Activated CD4-positive, alpha-beta T cell treated with anti-CD3 and anti-CD28 coated beads, Interleukin-2, amount 10 ng/mL, durations not matched to agents 24 days and 14 days (primary cell): ENCODE measurements around the gene MEI4. TPM values are rescaled to one million over a fixed set of nuclear protein-coding genes. Genes with fewer than 3 reads are reported as not detected.
"Not testable (repeated sequence)": the region's sequence is repeated elsewhere in the genome, so short reads cannot be mapped to it uniquely, and the experiment has no call there.

ENCODE experiments used
- DNase-seq: peaks from one replicate; pipeline ENCODE4 v3.0.0; 2022
- H3K27ac Mint-ChIP-seq: one replicate; pipeline ENCODE4 v1.8.0; 2022; ENCODE audit warnings: mild to moderate bottlenecking, mixed read lengths
- H3K27me3 Mint-ChIP-seq: one replicate; pipeline ENCODE4 v1.8.0; 2022; ENCODE audit warnings: mixed read lengths
- H3K36me3 Mint-ChIP-seq: one replicate; pipeline ENCODE4 v1.8.0; 2022; ENCODE audit warnings: low read depth, mild to moderate bottlenecking, mixed read lengths
- H3K4me1 Mint-ChIP-seq: one replicate; pipeline ENCODE4 v1.8.0; 2021; ENCODE audit warnings: mixed read lengths
- H3K4me3 Mint-ChIP-seq: one replicate; pipeline ENCODE4 v1.8.0; 2022; ENCODE audit warnings: mild to moderate bottlenecking, moderate library complexity, mixed read lengths
- H3K9me3 Mint-ChIP-seq: one replicate; pipeline ENCODE4 v1.8.0; 2021; ENCODE audit warnings: mixed read lengths
- intact Hi-C: fragments of 100-400 bp; cut with micrococcal nuclease; formaldehyde crosslinking; loops from one replicate; pipeline ENCODE4 v1.15.1; 2023
- total RNA-seq: library from RNA; stranded (reverse); gene quantifications from 2 replicates; pipeline ENCODE4 v1.2.3, GENCODE V29; 2022

MEI4 gene
- total RNA-seq, 1 donor from 2014 or later = not detected

DNA sequence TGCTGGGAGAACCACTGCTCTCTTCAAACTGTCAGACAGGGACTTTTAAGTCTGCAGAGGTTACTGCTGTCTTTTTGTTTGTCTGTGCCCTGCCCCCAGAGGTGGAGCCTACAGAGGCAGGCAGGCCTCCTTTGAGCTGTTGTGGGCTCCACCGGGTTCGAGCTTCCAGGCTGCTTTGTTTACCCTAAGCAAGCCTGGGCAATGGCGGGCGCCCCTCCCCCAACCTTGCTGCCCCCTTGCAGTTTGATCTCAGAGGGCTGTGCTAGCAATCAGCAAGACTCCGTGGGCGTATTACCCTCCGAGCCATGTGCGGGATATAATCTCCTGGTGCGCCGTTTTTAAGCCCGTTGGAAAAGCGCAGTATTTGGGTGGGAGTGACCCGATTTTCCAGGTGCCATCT lies 83.2 kb downstream of the MEI4 start:
- H3K36me3 Mint-ChIP-seq, H3K9me3 Mint-ChIP-seq, H3K27me3 Mint-ChIP-seq, DNase-seq, H3K4me1 Mint-ChIP-seq, H3K4me3 Mint-ChIP-seq, H3K27ac Mint-ChIP-seq, intact Hi-C loops: not testable (repeated sequence)

DNA sequence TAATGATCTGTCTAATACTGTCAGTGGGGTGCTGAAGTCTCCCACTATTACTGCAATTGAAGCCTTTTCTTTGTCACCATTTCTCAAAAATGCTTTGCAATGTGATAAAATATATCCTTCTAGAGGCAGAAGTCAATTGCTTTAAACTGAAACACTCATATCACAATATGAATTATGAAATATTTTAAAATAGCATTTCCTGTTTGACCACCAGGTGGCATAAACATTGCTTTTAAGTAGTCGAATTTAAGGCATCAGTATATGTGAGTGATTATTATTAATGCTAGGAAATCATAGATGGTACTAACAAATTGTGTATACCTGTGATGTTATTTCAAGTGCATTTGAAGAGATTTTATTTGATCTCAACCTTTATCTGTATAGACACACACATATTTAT lies 87.5 kb downstream of the MEI4 start:
- intact Hi-C loops = no loop called here
- H3K36me3 Mint-ChIP-seq = no peaks in the 10 kb centered on the region

DNA sequence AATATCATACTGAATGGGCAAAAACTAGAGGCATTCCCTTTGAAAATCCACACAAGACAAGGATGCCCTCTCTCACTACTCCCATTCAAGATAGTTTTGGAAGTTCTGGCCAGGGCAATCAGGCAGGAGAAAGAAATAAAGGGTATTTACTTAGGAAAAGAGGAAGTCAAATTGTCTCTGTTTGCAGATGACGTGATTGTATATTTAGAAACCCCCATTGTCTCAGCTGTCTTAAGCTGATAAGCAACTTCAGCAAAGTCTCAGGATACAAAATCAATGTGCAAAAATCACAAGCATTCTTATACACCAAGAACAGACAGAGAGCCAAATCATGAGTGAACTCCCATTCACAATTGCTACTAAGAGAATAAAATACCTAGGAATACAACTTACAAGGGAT lies 99.3 kb downstream of the MEI4 start:
- DNase-seq, intact Hi-C loops, H3K36me3 Mint-ChIP-seq, H3K27me3 Mint-ChIP-seq, H3K4me3 Mint-ChIP-seq, H3K27ac Mint-ChIP-seq, H3K9me3 Mint-ChIP-seq, H3K4me1 Mint-ChIP-seq: not testable (repeated sequence)

More for the DNA sequence above, 87.5 kb downstream of the MEI4 start:
- no peak for DNase-seq
- Mint-ChIP-seq H3K27ac (no peak overlapping the region), H3K27me3 (no peaks in the 10 kb centered on the region), H3K4me1 (no peaks in the 10 kb centered on the region), H3K4me3 (no peak overlapping the region), H3K9me3 (no peaks in the 10 kb centered on the region)

- no peaks in the 10 kb centered on the region for H3K36me3 Mint-ChIP-seq
- H3K4me1 Mint-ChIP-seq = no peaks in the 10 kb centered on the region
- no peaks in the 10 kb centered on the region for H3K9me3 Mint-ChIP-seq
- no peak overlapping the region for H3K4me3 Mint-ChIP-seq
- H3K27ac Mint-ChIP-seq = no peak overlapping the region
- intact Hi-C loops = no loop called here
- no peak for DNase-seq
- H3K27me3 Mint-ChIP-seq = no peaks in the 10 kb centered on the region
These were observed 109.5 kb downstream of the MEI4 start for GRCh38 chr6:77762386-77762785.

- Mint-ChIP-seq H3K27me3 (no peaks in the 10 kb centered on the region), H3K27ac (no peak overlapping the region), H3K4me3 (no peak overlapping the region), H3K36me3 (no peaks in the 10 kb centered on the region), H3K9me3 (no peaks in the 10 kb centered on the region), H3K4me1 (no peaks in the 10 kb centered on the region)
- intact Hi-C loops = no loop called here
- no peak for DNase-seq
These were observed 110.3 kb downstream of the MEI4 start for GRCh38 chr6:77763124-77763523.

- Mint-ChIP-seq H3K4me3 (no peak overlapping the region), H3K9me3 (no peaks in the 10 kb centered on the region), H3K4me1 (no peaks in the 10 kb centered on the region), H3K27ac (no peak overlapping the region), H3K36me3 (no peaks in the 10 kb centered on the region), H3K27me3 (no peaks in the 10 kb centered on the region)
- intact Hi-C loops = no loop called here
- DNase-seq = no peak
These were observed 111.5 kb downstream of the MEI4 start for GRCh38 chr6:77764364-77764763.

- Mint-ChIP-seq H3K4me3 (no peak overlapping the region), H3K27ac (no peak overlapping the region), H3K27me3 (no peaks in the 10 kb centered on the region), H3K4me1 (no peaks in the 10 kb centered on the region), H3K36me3 (no peaks in the 10 kb centered on the region), H3K9me3 (peaks cover 13% of the 10 kb centered on the region)
- intact Hi-C loops = no loop called here
- no peak for DNase-seq
These were observed 120.5 kb downstream of the MEI4 start for GRCh38 chr6:77773157-77773822.

DNA sequence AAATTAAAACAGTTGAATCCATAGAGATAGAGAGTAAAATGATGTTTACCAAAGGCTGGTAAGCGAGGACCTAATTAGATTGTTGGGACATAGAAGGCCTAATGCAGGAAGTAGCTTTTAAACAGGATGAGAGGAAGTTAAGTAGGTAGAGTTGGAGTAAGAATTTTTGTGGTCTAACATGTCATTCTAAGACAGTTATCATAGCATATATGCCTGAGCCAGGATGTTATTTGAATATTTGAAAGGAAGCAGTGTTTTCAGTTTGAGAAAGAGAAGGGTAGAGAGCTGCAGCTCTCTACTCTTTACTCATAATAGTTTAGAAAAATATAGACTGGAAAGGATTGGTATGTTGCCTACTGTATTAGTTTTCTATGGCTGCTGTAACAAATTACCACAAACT lies 121.6 kb downstream of the MEI4 start:
- Mint-ChIP-seq H3K36me3 (no peaks in the 10 kb centered on the region), H3K27ac (no peak overlapping the region), H3K4me1 (no peaks in the 10 kb centered on the region), H3K9me3 (peaks cover 13% of the 10 kb centered on the region), H3K27me3 (no peaks in the 10 kb centered on the region), H3K4me3 (no peak overlapping the region)
- intact Hi-C loops = no loop called here
- DNase-seq = no peak

GRCh38 chr6:77776441-77776840 lies 123.6 kb downstream of the MEI4 start:
- H3K4me3 Mint-ChIP-seq = no peak overlapping the region
- DNase-seq = no peak
- H3K4me1 Mint-ChIP-seq = no peaks in the 10 kb centered on the region
- peaks cover 13% of the 10 kb centered on the region for H3K9me3 Mint-ChIP-seq
- intact Hi-C loops = no loop called here
- no peaks in the 10 kb centered on the region for H3K27me3 Mint-ChIP-seq
- H3K36me3 Mint-ChIP-seq = no peaks in the 10 kb centered on the region
- no peak overlapping the region for H3K27ac Mint-ChIP-seq

GRCh38 chr6:77778527-77778926 lies 125.7 kb downstream of the MEI4 start:
- H3K4me3 Mint-ChIP-seq = no peak overlapping the region
- H3K4me1 Mint-ChIP-seq = no peaks in the 10 kb centered on the region
- DNase-seq = no peak
- no peaks in the 10 kb centered on the region for H3K27me3 Mint-ChIP-seq
- intact Hi-C loops = no loop called here
- H3K36me3 Mint-ChIP-seq = no peaks in the 10 kb centered on the region
- no peak overlapping the region for H3K27ac Mint-ChIP-seq
- H3K9me3 Mint-ChIP-seq = peaks cover 8% of the 10 kb centered on the region

DNA sequence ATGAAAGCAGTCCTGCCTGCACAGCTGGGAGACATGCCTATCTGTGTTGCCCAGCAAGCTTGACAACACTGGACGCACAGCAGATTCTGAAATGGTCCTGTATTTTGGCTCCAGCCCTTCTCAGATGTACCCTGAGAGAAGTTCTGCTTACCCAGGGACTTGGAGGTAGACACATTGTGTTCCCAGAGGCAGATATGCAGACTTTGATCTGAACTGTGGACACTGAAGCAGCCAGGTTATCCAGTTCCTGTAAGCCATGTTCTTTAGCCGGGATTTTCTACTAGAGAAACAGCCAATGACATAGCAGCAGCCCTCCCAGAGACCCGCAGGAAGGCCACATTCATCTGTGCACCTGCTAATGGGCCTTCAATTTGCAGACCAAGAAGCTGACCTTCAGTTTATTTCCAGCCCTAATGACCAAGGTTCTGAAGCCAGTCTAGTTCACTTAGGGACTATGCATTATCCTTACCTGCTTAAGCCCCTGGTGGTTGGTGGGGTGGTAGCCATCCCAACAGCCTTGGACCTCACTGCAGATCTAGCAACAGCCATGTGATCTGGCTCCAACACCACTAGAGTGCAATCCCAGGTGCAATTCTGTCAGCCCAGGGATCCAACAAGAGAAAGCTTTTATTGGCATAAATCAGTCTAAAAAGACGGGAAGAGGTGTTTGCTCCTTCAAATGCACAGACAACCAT lies 134.2 kb downstream of the MEI4 start:
- Mint-ChIP-seq H3K27me3 (no peaks in the 10 kb centered on the region), H3K36me3 (no peaks in the 10 kb centered on the region), H3K27ac (no peak overlapping the region), H3K9me3 (peaks cover 10% of the 10 kb centered on the region), H3K4me3 (no peak overlapping the region), H3K4me1 (no peaks in the 10 kb centered on the region)
- intact Hi-C loops = no loop called here
- no peak for DNase-seq

GRCh38 chr6:77796824-77797809 lies 144.3 kb downstream of the MEI4 start:
- Mint-ChIP-seq H3K36me3 (no peaks in the 10 kb centered on the region), H3K27me3 (no peaks in the 10 kb centered on the region), H3K4me1 (no peaks in the 10 kb centered on the region), H3K27ac (no peak overlapping the region), H3K4me3 (no peak overlapping the region), H3K9me3 (peaks cover 8% of the 10 kb centered on the region)
- intact Hi-C loops = no loop called here
- DNase-seq = no peak

- Mint-ChIP-seq H3K27ac (no peak overlapping the region), H3K4me1 (no peaks in the 10 kb centered on the region), H3K9me3 (peaks cover 3% of the 10 kb centered on the region), H3K4me3 (no peak overlapping the region), H3K27me3 (no peaks in the 10 kb centered on the region), H3K36me3 (no peaks in the 10 kb centered on the region)
- DNase-seq = no peak
- intact Hi-C loops = no loop called here
These were observed 159.5 kb downstream of the MEI4 start for GRCh38 chr6:77812304-77812703.

- no peaks in the 10 kb centered on the region for H3K4me1 Mint-ChIP-seq
- no peaks in the 10 kb centered on the region for H3K36me3 Mint-ChIP-seq
- peaks cover 3% of the 10 kb centered on the region for H3K9me3 Mint-ChIP-seq
- intact Hi-C loops = no loop called here
- H3K27me3 Mint-ChIP-seq = no peaks in the 10 kb centered on the region
- H3K4me3 Mint-ChIP-seq = no peak overlapping the region
- no peak overlapping the region for H3K27ac Mint-ChIP-seq
- DNase-seq = no peak
These were observed 160.3 kb downstream of the MEI4 start for GRCh38 chr6:77813090-77813489.
